GM23338 (cell line): ENCODE data around the gene NPC1L1. TPM values are rescaled to one million over a fixed set of nuclear protein-coding genes. Genes with fewer than 3 reads are reported as not detected.

Source experiments
- EZH2phosphoT487 ChIP-seq: fragments of 200-600 bp; sonication (generic); IDR thresholded peaks from one replicate; pipeline ENCODE4 v1.8.1; 2018; ENCODE audit warnings: antibody characterized with exemption; ENCODE audit not compliant: unreplicated experiment
- JUNB ChIP-seq: IDR thresholded peaks from one replicate; pipeline ENCODE4 v1.6.1; 2016; ENCODE audit warnings: antibody characterized with exemption; ENCODE audit not compliant: unreplicated experiment
- NANOG ChIP-seq: IDR thresholded peaks from 2 replicates; pipeline ENCODE4 v1.6.1; 2016; ENCODE audit warnings: antibody characterized with exemption, borderline replicate concordance
- POLR2AphosphoS5 ChIP-seq: IDR thresholded peaks from 2 replicates; pipeline ENCODE4 v1.6.1; 2016; ENCODE audit warnings: antibody characterized with exemption, low read depth
- STAT1 ChIP-seq: IDR thresholded peaks from one replicate; pipeline ENCODE4 v1.6.1; 2016; ENCODE audit warnings: antibody characterized with exemption; ENCODE audit not compliant: unreplicated experiment
- polyA plus RNA-seq: library from polyadenylated mRNA; unstranded; fragments of >200 nt; fragmentation: Nextera tagmentation; extraction: Ambion mirVana; gene quantifications from 2 replicates; pipeline ENCODE4 v1.2.1, GENCODE V29; 2016
- small RNA-seq: library from RNA; depleted of rRNA; stranded (forward); fragments of <200 nt; gene quantifications from one replicate; pipeline ENCODE3, GENCODE V24; 2014; ENCODE audit warnings: low replicate concordance
- total RNA-seq: library from RNA; depleted of rRNA; stranded (reverse); fragments of >200 nt; shearing (Covaris generic); gene quantifications from 2 replicates; pipeline ENCODE4 v1.2.3, GENCODE V29; 2014; rRNA removed
- TF ChIP-seq, protein P1 (sequence below), 2 experiments: fragments of 200-600 bp in 1 of 2; sonication (generic) in 1 of 2; conservative IDR thresholded peaks; 2 replicates each; pipeline versions ENCODE4 v1.5.1 to v1.6.1; 2016 to 2017; ENCODE audit warnings: antibody characterized with exemption in 2 of 2, low read depth in 2 of 2, mild to moderate bottlenecking in 2 of 2, moderate library complexity in 1 of 2
- TF ChIP-seq, protein P2 (sequence below): IDR thresholded peaks from one replicate; pipeline ENCODE4 v1.6.1; 2018; ENCODE audit warnings: antibody characterized with exemption; ENCODE audit not compliant: unreplicated experiment

The NPC1L1 gene
- total and polyA plus RNA-seq, 2 experiments from 2014 or later: 0.03 TPM; not detected in 1

DNA sequence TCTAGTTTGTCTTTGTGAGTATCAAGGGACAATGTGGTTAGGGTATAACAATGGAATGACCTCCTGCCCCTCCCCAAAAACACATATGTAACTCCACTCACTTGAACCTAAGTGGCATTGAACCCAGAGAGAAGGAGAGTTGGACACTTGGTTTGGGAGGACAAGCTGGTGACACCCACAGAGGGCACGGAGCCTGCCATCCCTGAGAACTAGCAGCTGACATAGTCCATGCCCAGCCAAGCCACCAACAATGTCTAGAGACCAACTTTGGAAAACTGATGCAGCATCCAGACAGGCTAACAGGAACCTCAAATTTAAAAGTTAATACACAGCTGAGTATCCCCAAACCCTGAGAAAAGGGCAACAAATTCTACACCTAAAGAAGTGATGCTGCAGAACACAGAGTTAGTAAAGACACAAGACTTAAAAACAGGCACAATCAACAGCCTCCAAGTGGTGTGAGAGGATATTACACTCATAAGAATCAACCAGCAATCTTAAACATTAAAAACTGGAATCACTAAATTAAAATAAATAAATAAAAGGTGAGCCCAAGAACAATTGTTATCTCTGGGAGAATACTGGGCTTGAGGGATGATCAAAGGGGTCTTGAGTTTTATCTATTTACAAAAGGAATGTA is 77.8 kb downstream of the NPC1L1 start (continued):
- TF ChIP-seq, protein P1, sequence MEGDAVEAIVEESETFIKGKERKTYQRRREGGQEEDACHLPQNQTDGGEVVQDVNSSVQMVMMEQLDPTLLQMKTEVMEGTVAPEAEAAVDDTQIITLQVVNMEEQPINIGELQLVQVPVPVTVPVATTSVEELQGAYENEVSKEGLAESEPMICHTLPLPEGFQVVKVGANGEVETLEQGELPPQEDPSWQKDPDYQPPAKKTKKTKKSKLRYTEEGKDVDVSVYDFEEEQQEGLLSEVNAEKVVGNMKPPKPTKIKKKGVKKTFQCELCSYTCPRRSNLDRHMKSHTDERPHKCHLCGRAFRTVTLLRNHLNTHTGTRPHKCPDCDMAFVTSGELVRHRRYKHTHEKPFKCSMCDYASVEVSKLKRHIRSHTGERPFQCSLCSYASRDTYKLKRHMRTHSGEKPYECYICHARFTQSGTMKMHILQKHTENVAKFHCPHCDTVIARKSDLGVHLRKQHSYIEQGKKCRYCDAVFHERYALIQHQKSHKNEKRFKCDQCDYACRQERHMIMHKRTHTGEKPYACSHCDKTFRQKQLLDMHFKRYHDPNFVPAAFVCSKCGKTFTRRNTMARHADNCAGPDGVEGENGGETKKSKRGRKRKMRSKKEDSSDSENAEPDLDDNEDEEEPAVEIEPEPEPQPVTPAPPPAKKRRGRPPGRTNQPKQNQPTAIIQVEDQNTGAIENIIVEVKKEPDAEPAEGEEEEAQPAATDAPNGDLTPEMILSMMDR (conservative IDR thresholded peaks at IDR 0.05; ENCODE audit: low read depth in 2 of 2): peak in 1 of 2 experiments; percentile 43; a peak in 2 of 4 replicates
- TF ChIP-seq JUNB (no peak), POLR2AphosphoS5 (no peak), STAT1 (no peak), EZH2phosphoT487 (no peak), NANOG (no peak)
- TF ChIP-seq, protein P2, sequence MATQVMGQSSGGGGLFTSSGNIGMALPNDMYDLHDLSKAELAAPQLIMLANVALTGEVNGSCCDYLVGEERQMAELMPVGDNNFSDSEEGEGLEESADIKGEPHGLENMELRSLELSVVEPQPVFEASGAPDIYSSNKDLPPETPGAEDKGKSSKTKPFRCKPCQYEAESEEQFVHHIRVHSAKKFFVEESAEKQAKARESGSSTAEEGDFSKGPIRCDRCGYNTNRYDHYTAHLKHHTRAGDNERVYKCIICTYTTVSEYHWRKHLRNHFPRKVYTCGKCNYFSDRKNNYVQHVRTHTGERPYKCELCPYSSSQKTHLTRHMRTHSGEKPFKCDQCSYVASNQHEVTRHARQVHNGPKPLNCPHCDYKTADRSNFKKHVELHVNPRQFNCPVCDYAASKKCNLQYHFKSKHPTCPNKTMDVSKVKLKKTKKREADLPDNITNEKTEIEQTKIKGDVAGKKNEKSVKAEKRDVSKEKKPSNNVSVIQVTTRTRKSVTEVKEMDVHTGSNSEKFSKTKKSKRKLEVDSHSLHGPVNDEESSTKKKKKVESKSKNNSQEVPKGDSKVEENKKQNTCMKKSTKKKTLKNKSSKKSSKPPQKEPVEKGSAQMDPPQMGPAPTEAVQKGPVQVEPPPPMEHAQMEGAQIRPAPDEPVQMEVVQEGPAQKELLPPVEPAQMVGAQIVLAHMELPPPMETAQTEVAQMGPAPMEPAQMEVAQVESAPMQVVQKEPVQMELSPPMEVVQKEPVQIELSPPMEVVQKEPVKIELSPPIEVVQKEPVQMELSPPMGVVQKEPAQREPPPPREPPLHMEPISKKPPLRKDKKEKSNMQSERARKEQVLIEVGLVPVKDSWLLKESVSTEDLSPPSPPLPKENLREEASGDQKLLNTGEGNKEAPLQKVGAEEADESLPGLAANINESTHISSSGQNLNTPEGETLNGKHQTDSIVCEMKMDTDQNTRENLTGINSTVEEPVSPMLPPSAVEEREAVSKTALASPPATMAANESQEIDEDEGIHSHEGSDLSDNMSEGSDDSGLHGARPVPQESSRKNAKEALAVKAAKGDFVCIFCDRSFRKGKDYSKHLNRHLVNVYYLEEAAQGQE: no peak

Small RNA genes lying within 50 kb of the gene (small RNA-seq; reads per million reads assigned to genes)
- gene RNU6-1097P: not detected

Other genes with a start within 250 kb of the NPC1L1 start
- not detected in 2 replicates for gene CAMK2B, start 215.7 kb downstream of the NPC1L1 start, total RNA-seq
- not detected in 2 replicates for gene CAMK2B, start 215.7 kb downstream of the NPC1L1 start, polyA plus RNA-seq
- gene NUDCD3, start 50.7 kb downstream of the NPC1L1 start, total RNA-seq: 42.7 and 52.9 TPM in 2 replicates
- gene NUDCD3, start 50.7 kb downstream of the NPC1L1 start, polyA plus RNA-seq: 35.0 and 35.7 TPM in 2 replicates
- 70.5 and 72.3 TPM in 2 replicates for gene DDX56, start 32.6 kb upstream of the NPC1L1 start, total RNA-seq
- 43.9 and 44.1 TPM in 2 replicates for gene DDX56, start 32.6 kb upstream of the NPC1L1 start, polyA plus RNA-seq
- gene TMED4, start 40.9 kb upstream of the NPC1L1 start, total RNA-seq: 75.1 and 98.5 TPM in 2 replicates
- 41.8 and 43.5 TPM in 2 replicates for gene TMED4, start 40.9 kb upstream of the NPC1L1 start, polyA plus RNA-seq
- 74.8 and 76.9 TPM in 2 replicates for gene OGDH, start 65.3 kb upstream of the NPC1L1 start, total RNA-seq
- gene OGDH, start 65.3 kb upstream of the NPC1L1 start, polyA plus RNA-seq: 13.5 and 16.5 TPM in 2 replicates
- gene ZMIZ2, start 207.5 kb upstream of the NPC1L1 start, total RNA-seq: 30.4 and 46.1 TPM in 2 replicates
- 15.2 and 15.5 TPM in 2 replicates for gene ZMIZ2, start 207.5 kb upstream of the NPC1L1 start, polyA plus RNA-seq